PC-3 (cell line): Measurements from ENCODE around the gene IL20. TPM values are rescaled to one million over a fixed set of nuclear protein-coding genes. Genes with fewer than 3 reads are reported as not detected.

ENCODE experiments used
- ATAC-seq: fragments of 200-7000 bp; cut with Tn5 transposase; 2 replicates; pipeline ENCODE4 v1.9.1; 2020; ENCODE audit warnings: mild to moderate bottlenecking, moderate library complexity
- BruUV-seq: library from RNA; stranded (reverse); fragments of 400-500 nt; replicated peaks from 2 replicates; lab custom pipeline; 2021; lab: Mats Ljungman, UMichigan
- CTCF ChIA-PET: fragments of 300-600 bp; sonication (Branson Sonifier 250); formaldehyde crosslinking; loops from one replicate; lab custom pipeline; 2022; ENCODE audit warnings: antibody characterized with exemption; lab: Charles Lee
- POLR2A ChIA-PET: fragments of 300-600 bp; sonication (Branson Sonifier 250); formaldehyde crosslinking; loops from one replicate; lab custom pipeline; 2022; ENCODE audit warnings: antibody characterized with exemption; ENCODE audit not compliant: unreplicated experiment; lab: Charles Lee
- DNase-seq: peaks from one replicate; pipeline ENCODE4 v3.0.0-alpha.2; 2015
- H2AFZ ChIP-seq: fragments of 300-600 bp; sonication (generic); 2 replicates; pipeline ENCODE4 v1.6.0; 2016; ENCODE audit warnings: antibody characterized with exemption, low read length
- H3F3A ChIP-seq: fragments of 300-600 bp; sonication (generic); one replicate; pipeline ENCODE4 v1.6.0; 2017; ENCODE audit warnings: antibody characterized with exemption, low read length, control low read depth, mild to moderate bottlenecking; ENCODE audit not compliant: unreplicated experiment
- H3K27ac ChIP-seq: fragments of 300-600 bp; sonication (generic); 2 replicates; pipeline ENCODE4 v1.5.1; 2016; ENCODE audit warnings: mild to moderate bottlenecking, low read length
- H3K27me3 ChIP-seq: fragments of 300-600 bp; sonication (generic); 2 replicates; pipeline ENCODE4 v1.6.1; 2016; ENCODE audit warnings: low read length, mixed read lengths
- H3K36me3 ChIP-seq: fragments of 300-600 bp; sonication (generic); 2 replicates; pipeline ENCODE4 v1.6.1; 2016; ENCODE audit warnings: low read depth, mixed run types, low read length, mixed read lengths
- H3K4me1 ChIP-seq: fragments of 300-600 bp; sonication (generic); 2 replicates; pipeline ENCODE4 v1.5.1; 2016; ENCODE audit warnings: low read length; ENCODE audit not compliant: insufficient read depth
- H3K4me2 ChIP-seq: fragments of 300-600 bp; sonication (generic); 2 replicates; pipeline ENCODE4 v1.6.0; 2016; ENCODE audit warnings: low read length
- H3K4me3 ChIP-seq: fragments of 300-600 bp; sonication (generic); 2 replicates; pipeline ENCODE4 v1.5.1; 2016; ENCODE audit warnings: mild to moderate bottlenecking, low read length, mixed read lengths
- H3K79me2 ChIP-seq: fragments of 300-600 bp; sonication (generic); 2 replicates; pipeline ENCODE4 v1.6.1; 2017; ENCODE audit warnings: low read length, mixed read lengths
- H3K9ac ChIP-seq: fragments of 300-600 bp; sonication (generic); 2 replicates; pipeline ENCODE4 v1.6.0; 2016; ENCODE audit warnings: mild to moderate bottlenecking, low read length
- H3K9me2 ChIP-seq: fragments of 300-600 bp; sonication (generic); replicated peaks from 2 replicates; pipeline ENCODE4 v1.6.1; 2016; ENCODE audit warnings: mixed run types, low read length, mixed read lengths
- H3K9me3 ChIP-seq: fragments of 300-600 bp; sonication (generic); 2 replicates; pipeline ENCODE4 v1.6.1; 2016; ENCODE audit warnings: low read length, mixed read lengths
- H4K20me1 ChIP-seq: fragments of 300-600 bp; sonication (generic); 2 replicates; pipeline ENCODE4 v1.6.1; 2016; ENCODE audit warnings: low read length, mixed read lengths
- EZH2 ChIP-seq: fragments of 300-600 bp; sonication (generic); IDR thresholded peaks from one replicate; pipeline ENCODE4 v1.6.1; 2017; ENCODE audit warnings: antibody characterized with exemption, mild to moderate bottlenecking, low read length; ENCODE audit not compliant: unreplicated experiment
- EZH2phosphoT487 ChIP-seq: fragments of 300-600 bp; sonication (generic); IDR thresholded peaks from 2 replicates; pipeline ENCODE4 v1.6.1; 2018; ENCODE audit warnings: mild to moderate bottlenecking, antibody characterized with exemption, low read length, borderline replicate concordance
- intact Hi-C: fragments of 100-400 bp; cut with micrococcal nuclease; formaldehyde crosslinking; loops from 2 replicates; pipeline ENCODE4 v1.9.0; 2023
- total RNA-seq: library from RNA; depleted of rRNA; stranded (reverse); fragments of >200 nt; gene quantifications from 2 replicates; pipeline ENCODE4 v1.2.3, GENCODE V29; 2014
- TF ChIP-seq, protein P1 (sequence below): fragments of 300-600 bp; sonication (generic); conservative IDR thresholded peaks from 2 replicates; pipeline ENCODE4 v1.5.1; 2017; ENCODE audit warnings: antibody characterized with exemption, low read depth, mild to moderate bottlenecking, low read length

The IL20 gene
- total RNA-seq, 1 experiment from 2014 or later: not detected

DNA sequence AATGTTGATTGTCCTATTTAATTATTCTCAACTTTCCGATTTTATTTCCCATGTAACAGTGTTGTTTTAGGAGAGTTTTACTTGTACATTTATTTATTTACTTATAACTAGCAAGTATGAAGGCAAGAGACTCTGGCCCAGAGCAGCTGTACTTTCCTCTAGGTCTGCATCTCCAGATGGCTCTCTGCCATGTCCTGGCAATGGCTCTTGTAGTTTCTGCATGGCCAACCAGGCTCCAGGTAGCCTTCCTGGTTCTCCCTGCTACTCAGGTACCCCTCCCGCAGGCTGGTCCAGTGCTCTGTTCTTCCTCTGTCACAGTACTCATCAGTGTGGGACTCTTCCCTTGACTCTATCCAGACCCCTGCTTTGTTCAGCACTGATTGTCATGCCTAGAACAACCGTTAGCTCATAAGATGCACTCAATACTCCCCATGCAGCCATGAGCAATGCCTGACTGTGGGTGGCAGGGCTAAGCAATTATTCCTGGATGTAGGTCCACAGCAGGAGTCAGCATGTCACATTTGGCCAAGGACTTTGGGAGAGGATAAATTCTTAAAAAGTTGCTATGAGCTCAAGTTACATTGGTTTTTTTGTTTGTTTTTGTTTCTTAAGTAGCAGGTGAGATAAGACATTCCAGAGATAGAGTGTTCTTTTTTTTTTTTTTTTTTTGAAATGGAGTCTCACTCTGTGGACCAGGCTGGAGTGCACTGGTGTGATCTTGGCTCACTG lies 10.9 kb upstream of the IL20 start:
- CTCF ChIA-PET: interaction anchor here (0.6 to 1.2 kb wide), 3 partner anchors 32 to 127 kb away, joined by 4 to 7 read pairs (median 5); no protein-coding TSS in a partner anchor
- no TSS peak for BruUV-seq
- TF ChIP-seq EZH2 (no peak), EZH2phosphoT487 (no peak)
- TF ChIP-seq, protein P1, sequence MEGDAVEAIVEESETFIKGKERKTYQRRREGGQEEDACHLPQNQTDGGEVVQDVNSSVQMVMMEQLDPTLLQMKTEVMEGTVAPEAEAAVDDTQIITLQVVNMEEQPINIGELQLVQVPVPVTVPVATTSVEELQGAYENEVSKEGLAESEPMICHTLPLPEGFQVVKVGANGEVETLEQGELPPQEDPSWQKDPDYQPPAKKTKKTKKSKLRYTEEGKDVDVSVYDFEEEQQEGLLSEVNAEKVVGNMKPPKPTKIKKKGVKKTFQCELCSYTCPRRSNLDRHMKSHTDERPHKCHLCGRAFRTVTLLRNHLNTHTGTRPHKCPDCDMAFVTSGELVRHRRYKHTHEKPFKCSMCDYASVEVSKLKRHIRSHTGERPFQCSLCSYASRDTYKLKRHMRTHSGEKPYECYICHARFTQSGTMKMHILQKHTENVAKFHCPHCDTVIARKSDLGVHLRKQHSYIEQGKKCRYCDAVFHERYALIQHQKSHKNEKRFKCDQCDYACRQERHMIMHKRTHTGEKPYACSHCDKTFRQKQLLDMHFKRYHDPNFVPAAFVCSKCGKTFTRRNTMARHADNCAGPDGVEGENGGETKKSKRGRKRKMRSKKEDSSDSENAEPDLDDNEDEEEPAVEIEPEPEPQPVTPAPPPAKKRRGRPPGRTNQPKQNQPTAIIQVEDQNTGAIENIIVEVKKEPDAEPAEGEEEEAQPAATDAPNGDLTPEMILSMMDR: no peak
- ATAC-seq (peak; percentile 27; the same call in 1 of the 2 replicates), DNase-seq (no peak)
- peaks cover 11% of the 10 kb centered on the region for H3K9me3 ChIP-seq
- H3K27me3 ChIP-seq: peaks cover 31% of the 10 kb centered on the region
- H3K4me1 ChIP-seq: peaks cover 5% of the 10 kb centered on the region; the same call in 1 of the 2 replicates
- H3K4me3 ChIP-seq: no peak overlapping the region
- POLR2A ChIA-PET: no interaction called here
- no peaks in the 10 kb centered on the region for H3K79me2 ChIP-seq
- H4K20me1 ChIP-seq: no peaks in the 10 kb centered on the region
- H2AFZ ChIP-seq: no peak overlapping the region
- H3K4me2 ChIP-seq: no peak overlapping the region
- H3K9ac ChIP-seq: no peak overlapping the region
- intact Hi-C loops: no loop called here
- H3K36me3 ChIP-seq: no peaks in the 10 kb centered on the region
- H3F3A ChIP-seq: no peaks in the 10 kb centered on the region
- H3K27ac ChIP-seq: no peak overlapping the region
- H3K9me2 ChIP-seq: no peaks in the 10 kb centered on the region

DNA sequence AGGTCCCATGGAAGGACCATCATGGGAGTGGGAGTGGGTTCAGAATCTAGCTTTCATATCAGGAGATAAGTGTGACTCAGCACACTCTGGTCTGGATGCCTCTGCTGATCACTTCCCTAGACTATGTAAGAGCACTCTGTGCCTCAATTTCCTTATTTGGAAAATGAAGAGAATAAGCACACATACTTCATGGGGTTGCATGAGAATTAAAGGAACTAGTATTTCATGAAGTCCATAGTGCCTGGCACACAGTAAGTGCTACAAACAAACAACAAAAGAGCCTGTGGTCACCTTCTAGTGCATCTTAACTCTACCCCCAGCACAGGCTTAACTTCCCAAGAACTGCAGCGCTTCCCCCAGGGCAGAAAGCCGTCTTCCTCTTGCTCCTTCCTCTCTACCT lies 9.6 kb upstream of the IL20 start:
- DNase-seq: no peak
- no TSS peak for BruUV-seq
- CTCF ChIA-PET: interaction anchor here (1.2 kb wide), 1 partner anchor 126 kb away, joined by 4 read pairs; no protein-coding TSS in a partner anchor
- Histone ChIP-seq H3F3A (no peaks in the 10 kb centered on the region), H3K4me1 (peaks cover 5% of the 10 kb centered on the region; the same call in 1 of the 2 replicates), H3K36me3 (no peaks in the 10 kb centered on the region), H4K20me1 (no peaks in the 10 kb centered on the region), H3K79me2 (no peaks in the 10 kb centered on the region), H3K9me2 (no peaks in the 10 kb centered on the region), H3K27me3 (peaks cover 18% of the 10 kb centered on the region), H2AFZ (no peak overlapping the region), H3K27ac (no peak overlapping the region), H3K9ac (no peak overlapping the region), H3K4me3 (no peak overlapping the region), H3K4me2 (no peak overlapping the region), H3K9me3 (peaks cover 11% of the 10 kb centered on the region)
- POLR2A ChIA-PET: no interaction called here
- ATAC-seq: no peak
- intact Hi-C loops: no loop called here
- TF ChIP-seq EZH2phosphoT487 (no peak), EZH2 (no peak)
- TF ChIP-seq, protein P1: no peak
